ENCODE measurements around the gene UBIAD1. TPM values are rescaled to one million over a fixed set of nuclear protein-coding genes. Genes with fewer than 3 reads are reported as not detected.
"Not testable (repeated sequence)": the region's sequence is repeated elsewhere in the genome, so short reads cannot be mapped to it uniquely, and the experiment has no call there.

UBIAD1 gene
- total RNA-seq, 1 donor from 2014 or later, result 11.1 TPM

GRCh38 chr1:11256299-11256698 is 16.7 kb upstream of the UBIAD1 start:
- no peak for FAIRE-seq
- H3K36me3 ChIP-seq (ENCODE audit: control insufficient read depth, insufficient read depth, low read length), result peaks cover 26% of the 10 kb centered on the region

GRCh38 chr1:11262171-11263049 is 10.6 kb upstream of the UBIAD1 start, which contains the start of gene MTOR:
Gene MTOR, minus strand, starts transcription at chr1:11262551. Its CDS starts 3,142 bp downstream, at chr1:11259409.
- Histone ChIP-seq H3K36me3 (ENCODE audit: control insufficient read depth, insufficient read depth, low read length) (peaks cover 7% of the 10 kb centered on the region), H3K4me3 (ENCODE audit: low read depth, low read length) (peak within 1 kb of the TSS; percentile 89), H3K27me3 (ENCODE audit: control insufficient read depth, insufficient read depth, low read length) (no peaks in the 10 kb centered on the region)
- peak; percentile 16 for TF ChIP-seq CTCF (IDR thresholded peaks at IDR 0.05; ENCODE audit: insufficient read depth, low read length, severe bottlenecking)
- DNase-seq (ENCODE audit: low read depth) (peak; percentile 99), FAIRE-seq (peak; percentile 68)

More at GRCh38 chr1:11256299-11256698, 16.7 kb upstream of the UBIAD1 start:
- Histone ChIP-seq H3K4me3 (ENCODE audit: low read depth, low read length) (no peak overlapping the region), H3K27me3 (ENCODE audit: control insufficient read depth, insufficient read depth, low read length) (no peaks in the 10 kb centered on the region)
- no peak for TF ChIP-seq CTCF (IDR thresholded peaks at IDR 0.05; ENCODE audit: insufficient read depth, low read length, severe bottlenecking)
- DNase-seq (ENCODE audit: low read depth), result no peak

- H3K36me3 ChIP-seq (ENCODE audit: control insufficient read depth, insufficient read depth, low read length), result no peaks in the 10 kb centered on the region
- no peak for DNase-seq (ENCODE audit: low read depth)
- no peaks in the 10 kb centered on the region for H3K27me3 ChIP-seq (ENCODE audit: control insufficient read depth, insufficient read depth, low read length)
- H3K4me3 ChIP-seq (ENCODE audit: low read depth, low read length), result no peak overlapping the region
- TF ChIP-seq CTCF (IDR thresholded peaks at IDR 0.05; ENCODE audit: insufficient read depth, low read length, severe bottlenecking), result no peak
- FAIRE-seq, result no peak
Observed at GRCh38 chr1:11266268-11267074, 6.5 kb upstream of the UBIAD1 start.

DNA sequence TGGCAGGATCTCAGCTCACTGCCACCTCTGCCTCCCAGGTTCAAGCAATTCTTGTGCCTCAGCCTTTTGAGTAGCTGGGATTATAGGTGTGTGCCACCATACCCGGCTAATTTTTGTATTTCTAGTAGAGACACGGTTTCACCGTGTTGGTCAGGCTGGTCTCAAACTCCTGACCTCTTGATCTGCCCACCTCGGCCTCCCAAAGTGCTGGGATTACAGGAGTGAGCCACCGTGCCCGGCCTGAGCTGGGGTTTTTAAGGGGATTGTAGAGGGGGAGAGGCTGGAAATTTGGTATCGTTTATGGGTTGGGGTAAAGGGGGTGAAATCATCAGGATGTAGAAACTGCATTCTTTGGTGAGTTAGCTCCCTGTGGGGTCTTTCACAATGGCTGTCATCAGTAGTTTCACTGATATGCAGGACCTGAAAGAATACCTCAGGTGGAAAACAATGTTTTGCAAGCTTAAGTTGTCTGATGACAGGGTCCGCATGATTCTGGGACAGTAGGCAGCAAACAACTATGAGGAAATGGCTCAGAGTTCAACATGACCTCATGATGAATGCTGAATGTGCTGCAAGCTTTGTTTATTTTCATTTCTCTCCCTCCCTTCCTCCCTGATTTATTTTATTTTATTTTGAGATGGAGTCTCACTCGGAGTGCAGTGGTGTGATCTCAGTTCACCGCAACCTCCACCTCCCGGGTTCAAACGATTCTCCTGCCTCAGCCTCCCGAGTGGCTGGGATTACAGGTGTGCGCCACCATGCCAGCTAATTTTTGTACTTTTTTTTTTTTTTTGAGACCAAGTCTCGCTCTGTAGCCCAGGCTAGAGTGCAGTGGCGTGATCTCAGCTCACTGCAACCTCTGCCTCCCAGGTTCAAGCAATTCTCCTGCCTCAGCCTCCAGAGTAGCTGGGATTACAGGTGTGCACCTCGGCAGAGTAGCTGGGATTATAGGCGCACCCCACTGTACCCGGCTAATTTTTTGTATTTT is 5.4 kb upstream of the UBIAD1 start:
- not testable (repeated sequence) for H3K27me3 ChIP-seq (ENCODE audit: control insufficient read depth, insufficient read depth, low read length); FAIRE-seq; H3K36me3 ChIP-seq (ENCODE audit: control insufficient read depth, insufficient read depth, low read length); H3K4me3 ChIP-seq (ENCODE audit: low read depth, low read length)
- peak; percentile 56 for DNase-seq (ENCODE audit: low read depth)

DNA sequence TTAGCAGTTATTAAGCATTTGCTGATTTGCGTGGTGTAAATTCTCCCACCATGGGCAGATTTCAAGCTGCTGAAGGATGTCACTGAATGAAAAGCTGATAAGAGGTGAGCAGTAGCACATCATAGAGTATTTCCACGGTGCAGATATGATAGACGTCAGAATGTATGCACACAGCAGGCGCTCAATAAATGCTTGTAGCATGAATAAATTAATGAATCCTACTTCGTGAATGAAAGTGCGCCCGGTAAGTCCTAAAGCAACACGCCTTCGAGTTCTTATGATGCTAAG is 510 bp upstream of the UBIAD1 start:
- H3K36me3 ChIP-seq (ENCODE audit: control insufficient read depth, insufficient read depth, low read length), result no peaks in the 10 kb centered on the region
- H3K4me3 ChIP-seq (ENCODE audit: low read depth, low read length), result no peak overlapping the region
- DNase-seq (ENCODE audit: low read depth) (no peak), FAIRE-seq (no peak)
- no peaks in the 10 kb centered on the region for H3K27me3 ChIP-seq (ENCODE audit: control insufficient read depth, insufficient read depth, low read length)
- TF ChIP-seq CTCF (IDR thresholded peaks at IDR 0.05; ENCODE audit: insufficient read depth, low read length, severe bottlenecking), result no peak

All from bronchial epithelial cell (primary cell).